Raji (cell line): ENCODE results near the gene C1orf159.

Source experiments
- POLR2A ChIP-seq: IDR thresholded peaks from 2 replicates; pipeline ENCODE4 v1.6.1; 2011; ENCODE audit warnings: low read depth, low read length, control low read depth; ENCODE audit not compliant: insufficient read depth

The C1orf159 gene

GRCh38 chr1:1115786-1116700, at the start of gene C1orf159:
Gene C1orf159, minus strand, starts transcription at chr1:1116089. Its CDS starts 24,546 bp downstream, at chr1:1091543.
- peak; percentile 54 for TF ChIP-seq POLR2A

DNA sequence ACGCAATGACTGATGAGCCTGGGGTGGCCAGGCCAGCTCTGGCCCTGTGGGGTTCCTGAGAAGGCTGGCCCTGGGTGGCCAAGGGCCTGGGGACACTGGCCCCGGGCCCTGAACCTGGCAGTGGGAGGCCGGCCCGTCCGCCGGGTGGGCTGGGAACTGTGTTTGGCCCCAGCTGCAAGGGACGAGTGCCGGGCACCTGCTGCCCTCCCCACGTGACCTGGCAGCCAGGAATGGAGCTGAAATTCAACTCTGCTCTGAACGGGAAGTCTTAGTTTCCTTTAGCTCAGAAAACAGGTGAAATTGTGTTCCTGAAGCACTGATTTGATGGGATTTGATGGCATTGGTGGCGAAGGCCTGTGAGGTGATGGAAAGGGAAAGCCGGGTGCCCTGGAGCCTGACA, 49.6 kb upstream of the C1orf159 start:
- no peak for TF ChIP-seq POLR2A

- no peak for TF ChIP-seq POLR2A
These were observed 49.0 kb upstream of the C1orf159 start for GRCh38 chr1:1164701-1165451.

DNA sequence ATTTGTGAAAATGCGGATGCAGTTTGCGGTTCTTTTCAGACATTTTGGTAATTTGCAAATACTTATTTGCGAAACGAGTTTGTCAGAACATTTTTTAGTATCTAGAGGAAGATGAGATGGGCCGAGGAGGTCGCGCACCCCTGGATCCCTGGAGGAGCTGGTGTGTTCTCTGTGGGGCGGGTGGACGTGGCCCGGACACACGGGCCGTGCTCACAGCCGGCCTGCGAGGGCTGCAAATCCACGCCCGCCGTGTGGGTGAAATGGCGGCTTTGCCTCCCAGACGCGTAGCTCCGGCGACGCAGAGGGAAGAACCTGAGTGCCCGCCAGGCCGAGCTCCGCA, 48.4 kb upstream of the C1orf159 start:
- no peak for TF ChIP-seq POLR2A

GRCh38 chr1:1163538-1164070, 47.7 kb upstream of the C1orf159 start:
- no peak for TF ChIP-seq POLR2A

DNA sequence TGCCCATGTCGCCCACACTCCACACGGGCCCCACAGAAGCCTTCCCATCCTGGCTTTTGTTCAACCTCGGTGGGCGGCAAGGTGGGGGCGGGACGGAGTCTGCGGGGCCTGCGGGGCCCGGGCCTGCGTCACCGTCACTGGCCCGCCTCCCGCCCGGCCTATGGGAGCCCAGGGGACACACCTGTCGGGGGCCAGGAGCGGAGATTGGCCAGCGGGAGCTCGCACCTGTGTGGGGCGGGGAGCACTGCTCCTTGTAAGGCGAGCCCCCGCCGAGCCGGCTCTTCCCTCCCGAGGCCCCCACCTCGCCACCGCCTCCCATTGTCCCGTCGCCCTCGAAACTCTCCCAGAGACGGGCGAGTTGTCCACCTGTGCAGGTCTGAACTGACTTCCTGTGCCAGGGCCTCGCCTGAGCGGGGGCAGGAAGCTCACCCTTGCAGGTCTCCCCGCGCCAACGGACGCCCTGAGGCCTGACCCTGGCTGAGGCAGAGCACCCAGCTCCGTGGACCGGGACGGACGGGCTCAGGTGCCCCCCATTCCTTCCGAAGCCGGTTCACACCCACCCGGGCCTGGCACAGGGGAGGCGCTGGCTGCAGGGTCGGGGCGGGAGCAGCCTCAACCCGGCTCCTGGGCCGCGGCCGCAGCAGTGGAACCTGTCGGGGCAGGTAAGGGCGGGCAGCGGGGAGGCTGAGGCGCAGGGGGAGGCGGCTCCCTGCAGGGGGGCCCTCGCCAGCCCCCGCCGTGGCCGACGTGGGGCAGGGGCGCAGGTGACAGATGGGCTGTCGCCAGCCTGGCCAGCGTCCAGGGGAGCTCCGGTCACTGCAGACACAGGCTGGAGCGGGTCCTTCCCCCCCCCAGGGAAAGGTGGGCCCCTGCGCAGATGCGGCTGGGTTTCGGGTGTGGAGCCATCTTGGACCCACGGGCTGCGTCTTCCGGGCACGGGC, 47.0 kb upstream of the C1orf159 start:
- TF ChIP-seq POLR2A: no peak

DNA sequence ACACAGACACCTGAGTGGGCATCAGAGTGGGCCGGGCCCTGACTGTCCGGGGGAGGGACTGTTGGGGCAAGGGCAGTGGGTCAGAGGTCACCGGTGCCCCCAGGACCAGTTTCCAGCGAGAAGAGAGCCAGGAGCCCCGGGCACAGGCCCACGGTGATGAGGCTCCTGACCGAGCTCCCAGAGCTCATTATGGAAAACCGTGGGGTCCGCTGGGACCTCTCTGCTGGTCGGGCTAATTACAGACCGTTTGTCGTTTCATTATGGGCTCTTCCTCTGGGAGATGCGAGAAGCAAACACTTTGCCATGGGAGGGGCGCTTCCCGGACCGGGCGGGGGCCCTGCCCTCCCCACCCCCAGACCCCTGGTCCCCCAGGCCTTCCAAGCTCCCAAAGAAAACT, 45.8 kb upstream of the C1orf159 start:
- no peak for TF ChIP-seq POLR2A

GRCh38 chr1:1161078-1161682, 45.3 kb upstream of the C1orf159 start:
- no peak for TF ChIP-seq POLR2A

DNA sequence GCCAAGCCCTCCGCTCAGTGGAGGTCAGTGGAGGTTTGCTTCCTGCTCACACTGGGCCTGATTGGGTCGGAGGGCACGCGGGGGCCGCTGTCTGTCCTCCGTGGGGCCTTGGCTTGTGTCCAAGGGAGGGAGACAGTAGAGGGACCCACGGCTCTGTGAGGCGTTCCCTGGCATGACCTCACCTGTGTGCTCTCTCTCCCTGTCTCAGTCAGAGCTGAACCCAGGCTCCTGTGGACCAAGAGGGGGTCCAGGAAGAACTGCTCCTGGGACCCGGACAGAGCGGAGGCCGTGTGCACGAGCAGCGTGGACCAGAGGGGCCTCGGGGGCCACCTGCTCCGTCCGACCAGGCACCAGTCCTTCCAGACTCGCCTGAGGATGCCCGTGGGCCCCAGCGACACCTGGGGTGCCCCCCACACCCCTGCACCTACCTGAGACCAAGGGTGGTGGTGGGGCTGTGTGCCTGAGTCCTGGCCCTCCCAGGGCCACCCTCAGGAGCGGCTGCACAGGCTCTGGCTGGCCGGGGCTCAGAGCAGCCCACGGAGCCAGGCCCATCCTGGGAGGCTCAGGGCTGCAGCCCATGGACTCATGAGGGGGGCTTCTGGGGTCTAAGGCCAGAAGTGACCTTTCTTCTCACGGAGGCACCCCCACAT, 44.5 kb upstream of the C1orf159 start:
- no peak for TF ChIP-seq POLR2A

DNA sequence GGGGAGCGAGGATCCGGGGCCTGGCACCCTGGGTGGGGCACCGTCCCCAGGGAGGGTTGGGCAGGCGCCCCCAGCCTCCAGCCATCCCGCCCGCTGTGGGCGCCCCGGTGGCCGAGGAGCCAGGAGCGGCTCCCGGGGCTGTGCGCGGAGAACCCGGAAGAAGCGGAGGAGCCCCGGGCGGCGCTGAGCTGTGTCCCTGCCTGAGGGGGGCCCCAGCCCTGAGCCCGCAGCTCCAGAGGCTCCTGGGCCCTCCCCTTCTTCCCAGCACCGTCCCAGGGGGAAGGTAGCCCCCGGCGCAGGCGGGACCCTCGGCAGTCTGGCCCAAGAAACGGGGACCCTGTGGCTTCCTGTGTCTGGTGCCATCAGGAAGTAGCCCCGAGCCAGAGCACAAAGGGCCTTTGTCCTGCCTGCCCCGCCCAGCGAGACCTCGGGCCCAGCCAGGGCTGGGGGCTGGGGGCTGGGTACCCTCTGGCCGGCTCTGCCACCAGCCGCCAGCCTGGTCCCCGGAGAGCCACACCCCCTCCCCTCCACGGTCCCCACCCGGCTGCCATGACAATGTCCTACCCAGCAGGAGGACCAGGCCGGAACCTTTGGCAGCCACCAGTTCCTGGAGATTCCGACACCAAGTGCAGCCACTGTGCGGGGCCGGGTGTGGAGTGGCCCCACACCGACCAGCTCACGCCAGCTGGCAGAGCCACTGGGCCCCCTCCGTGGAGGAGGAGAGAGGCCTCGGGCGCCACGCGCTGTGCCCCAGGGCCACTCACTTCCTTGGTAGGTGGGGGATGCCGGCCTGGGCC, 42.2 kb upstream of the C1orf159 start:
- TF ChIP-seq POLR2A: no peak

DNA sequence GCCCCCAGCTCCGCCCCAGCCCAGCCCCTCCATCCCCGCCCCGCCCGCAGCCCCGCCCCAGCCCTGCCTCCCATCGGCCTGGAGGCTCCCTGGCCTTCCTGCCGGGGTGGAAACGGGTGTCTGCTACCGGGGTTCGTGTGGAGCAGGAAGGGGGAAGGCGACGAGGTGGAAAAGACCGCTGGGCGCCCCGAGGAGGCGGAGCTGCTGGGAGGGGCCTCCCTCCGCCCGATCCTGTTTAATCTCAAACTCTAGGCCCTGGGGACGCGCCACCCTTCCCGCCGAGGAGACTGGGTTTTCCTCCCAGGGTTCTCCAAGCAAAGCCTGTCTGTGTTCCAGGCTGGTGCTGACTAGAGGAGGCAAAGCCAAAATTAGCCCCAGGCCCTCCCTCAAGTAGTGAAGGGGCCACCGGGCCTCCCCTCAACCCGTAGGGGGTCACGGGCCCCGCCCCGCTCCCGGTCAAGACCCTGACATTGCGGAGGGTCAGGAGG, 41.6 kb upstream of the C1orf159 start:
- peak; percentile 56 for TF ChIP-seq POLR2A

DNA sequence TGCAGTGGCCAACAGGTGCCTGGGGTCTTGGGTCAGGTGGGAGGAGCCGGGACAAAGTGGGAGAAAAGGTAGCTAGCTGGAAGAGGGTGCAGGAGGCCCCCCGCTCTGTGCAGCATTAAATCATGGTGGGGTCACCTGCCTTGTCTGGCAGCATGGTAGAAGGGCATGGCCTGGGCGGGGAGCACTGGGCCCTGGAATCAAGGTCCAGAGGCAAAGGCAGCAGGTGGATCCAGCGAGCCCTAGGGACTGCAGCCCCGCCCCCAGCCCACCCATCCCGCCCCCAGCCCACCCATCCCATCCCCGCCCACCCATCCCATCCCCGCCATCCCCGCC, 41.1 kb upstream of the C1orf159 start:
- TF ChIP-seq POLR2A: no peak
